Measurements from ENCODE around the gene SOS1. TPM values are rescaled to one million over a fixed set of nuclear protein-coding genes. Genes with fewer than 3 reads are reported as not detected.

SOS1 gene
- total RNA-seq, 4 donors from 2014 or later: 19.5 to 46.3 (median 33.3) TPM

GRCh38 chr2:39120521-39120770 lies 405 bp downstream of the SOS1 start:
- TF ChIP-seq POLR2A (IDR thresholded peaks at IDR 0.05): no peak
- TF ChIP-seq, protein P1, sequence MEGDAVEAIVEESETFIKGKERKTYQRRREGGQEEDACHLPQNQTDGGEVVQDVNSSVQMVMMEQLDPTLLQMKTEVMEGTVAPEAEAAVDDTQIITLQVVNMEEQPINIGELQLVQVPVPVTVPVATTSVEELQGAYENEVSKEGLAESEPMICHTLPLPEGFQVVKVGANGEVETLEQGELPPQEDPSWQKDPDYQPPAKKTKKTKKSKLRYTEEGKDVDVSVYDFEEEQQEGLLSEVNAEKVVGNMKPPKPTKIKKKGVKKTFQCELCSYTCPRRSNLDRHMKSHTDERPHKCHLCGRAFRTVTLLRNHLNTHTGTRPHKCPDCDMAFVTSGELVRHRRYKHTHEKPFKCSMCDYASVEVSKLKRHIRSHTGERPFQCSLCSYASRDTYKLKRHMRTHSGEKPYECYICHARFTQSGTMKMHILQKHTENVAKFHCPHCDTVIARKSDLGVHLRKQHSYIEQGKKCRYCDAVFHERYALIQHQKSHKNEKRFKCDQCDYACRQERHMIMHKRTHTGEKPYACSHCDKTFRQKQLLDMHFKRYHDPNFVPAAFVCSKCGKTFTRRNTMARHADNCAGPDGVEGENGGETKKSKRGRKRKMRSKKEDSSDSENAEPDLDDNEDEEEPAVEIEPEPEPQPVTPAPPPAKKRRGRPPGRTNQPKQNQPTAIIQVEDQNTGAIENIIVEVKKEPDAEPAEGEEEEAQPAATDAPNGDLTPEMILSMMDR (IDR thresholded peaks at IDR 0.05 in 4 of 5, conservative IDR thresholded peaks at IDR 0.05 in 1 of 5): no peak
- Histone ChIP-seq H3K4me1 (peaks cover 67 to 71% of the 10 kb centered on the region in 2 donors), H3K27ac (peak overlapping the region; percentile 94 to 96 (median 96)), H3K4me3 (peak overlapping the region; percentile 76 to 94 (median 85)), H3K36me3 (peaks cover 0 to 5% of the 10 kb centered on the region in 2 donors), H3K27me3 (no peaks in the 10 kb centered on the region), H3K9me3 (no peaks in the 10 kb centered on the region)
- DNase-seq (no peak), ATAC-seq (peak; percentile 21 to 42)
- in situ Hi-C loops (cut with MboI; ENCODE audit: low sequenced_read_pairs in 4 of 4): loop anchor here in 1 of 4 donors (5.0 kb wide), 1 partner anchor 107 kb away; no protein-coding TSS in a partner anchor
- intact Hi-C loops (cut with DNase I; ENCODE audit: low total_unique reads): loop anchor here (1.0 to 5.0 kb wide), 3 partner anchors 54 to 743 kb away; partner anchors contain the start of gene ATL2

- no peaks in the 10 kb centered on the region for H3K27me3 ChIP-seq
- peak; percentile 48 to 57 for DNase-seq
- peaks cover 0 to 5% of the 10 kb centered on the region in 2 donors for H3K36me3 ChIP-seq
- in situ Hi-C loops (cut with MboI; ENCODE audit: low sequenced_read_pairs in 4 of 4): loop anchor here in 2 of 4 donors (5.0 to 10.0 kb wide), 2 partner anchors 55 to 107 kb away; no protein-coding TSS in a partner anchor
- peaks cover 62 to 69% of the 10 kb centered on the region in 2 donors for H3K4me1 ChIP-seq
- ATAC-seq: peak; percentile 57 to 64
- intact Hi-C loops (cut with DNase I; ENCODE audit: low total_unique reads): loop anchor here (1.0 to 5.0 kb wide), 3 partner anchors 55 to 743 kb away; partner anchors contain the start of gene ATL2
- no peaks in the 10 kb centered on the region for H3K9me3 ChIP-seq
- H3K27ac ChIP-seq: peak overlapping the region; percentile 94 to 96 (median 96)
- TF ChIP-seq, protein P1 (IDR thresholded peaks at IDR 0.05 in 4 of 5, conservative IDR thresholded peaks at IDR 0.05 in 1 of 5): peak; percentile 37 to 68 (median 48)
- TF ChIP-seq POLR2A (IDR thresholded peaks at IDR 0.05): peak in 1 of 2 donors; percentile 16
- H3K4me3 ChIP-seq: peak overlapping the region; percentile 76 to 94 (median 85)
These were observed 925 bp downstream of the SOS1 start for GRCh38 chr2:39119732-39120520.

- Histone ChIP-seq H3K27ac (peak overlapping the region; percentile 94 to 96 (median 96)), H3K4me1 (peaks cover 60 to 76% of the 10 kb centered on the region in 2 donors), H3K9me3 (no peaks in the 10 kb centered on the region), H3K36me3 (peaks cover 0 to 5% of the 10 kb centered on the region in 2 donors), H3K4me3 (peak overlapping the region; percentile 76 to 94 (median 85)), H3K27me3 (no peaks in the 10 kb centered on the region)
- no peak for ATAC-seq
- TF ChIP-seq POLR2A (IDR thresholded peaks at IDR 0.05): no peak
- TF ChIP-seq, protein P1 (IDR thresholded peaks at IDR 0.05 in 4 of 5, conservative IDR thresholded peaks at IDR 0.05 in 1 of 5): no peak
- DNase-seq: no peak
- intact Hi-C loops (cut with DNase I; ENCODE audit: low total_unique reads) (no loop called here), in situ Hi-C loops (cut with MboI; ENCODE audit: low sequenced_read_pairs in 4 of 4) (loop anchor here in 2 of 4 donors (10.0 kb wide), 1 partner anchor 54 kb away; no protein-coding TSS in a partner anchor)
These were observed 1.9 kb downstream of the SOS1 start for GRCh38 chr2:39118786-39119499.

DNA sequence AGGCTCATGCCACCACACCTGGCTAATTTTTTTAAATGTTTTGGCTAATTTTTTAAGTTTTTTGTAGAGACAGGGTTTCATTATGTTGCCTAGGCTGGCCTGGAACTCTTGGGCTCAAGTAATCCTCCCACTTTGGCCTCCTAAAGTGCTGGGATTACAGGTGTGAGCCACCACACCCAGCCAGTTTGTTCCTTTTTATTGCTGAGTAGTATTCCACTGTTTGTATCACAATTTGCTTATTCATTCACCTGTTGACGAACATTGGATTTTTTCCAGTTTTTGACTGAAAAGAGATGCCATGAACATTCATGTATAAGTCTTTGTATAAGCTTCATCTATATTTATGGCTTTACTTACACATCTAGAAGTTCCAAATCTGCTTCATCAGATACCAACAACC lies 5.3 kb downstream of the SOS1 start:
- Histone ChIP-seq H3K27me3 (no peaks in the 10 kb centered on the region), H3K4me1 (peaks cover 39 to 57% of the 10 kb centered on the region in 2 donors), H3K4me3 (no peak overlapping the region), H3K27ac (no peak overlapping the region), H3K9me3 (no peaks in the 10 kb centered on the region), H3K36me3 (peaks cover 0 to 9% of the 10 kb centered on the region in 2 donors)
- in situ Hi-C loops (cut with MboI; ENCODE audit: low sequenced_read_pairs in 4 of 4) (loop anchor here in 2 of 4 donors (10.0 kb wide), 1 partner anchor 51 kb away; no protein-coding TSS in a partner anchor), intact Hi-C loops (cut with DNase I; ENCODE audit: low total_unique reads) (no loop called here)
- DNase-seq (no peak), ATAC-seq (no peak)
- TF ChIP-seq POLR2A (IDR thresholded peaks at IDR 0.05): no peak
- TF ChIP-seq, protein P1 (IDR thresholded peaks at IDR 0.05 in 4 of 5, conservative IDR thresholded peaks at IDR 0.05 in 1 of 5): no peak

Measured in gastrocnemius medialis (tissue), 4 donors.